GM19467 (cell line): ENCODE data around the gene EIF4G3.
"Not testable (repeated sequence)": the region's sequence is repeated elsewhere in the genome, so short reads cannot be mapped to it uniquely, and the experiment has no call there.

ENCODE experiments used
- ATAC-seq: cut with Tn5 transposase; IDR thresholded peaks from one replicate; pipeline ENCODE4 v1.9.1; 2021; ENCODE audit warnings: mild to moderate bottlenecking, moderate library complexity; ENCODE audit not compliant: unreplicated experiment

The EIF4G3 gene

DNA sequence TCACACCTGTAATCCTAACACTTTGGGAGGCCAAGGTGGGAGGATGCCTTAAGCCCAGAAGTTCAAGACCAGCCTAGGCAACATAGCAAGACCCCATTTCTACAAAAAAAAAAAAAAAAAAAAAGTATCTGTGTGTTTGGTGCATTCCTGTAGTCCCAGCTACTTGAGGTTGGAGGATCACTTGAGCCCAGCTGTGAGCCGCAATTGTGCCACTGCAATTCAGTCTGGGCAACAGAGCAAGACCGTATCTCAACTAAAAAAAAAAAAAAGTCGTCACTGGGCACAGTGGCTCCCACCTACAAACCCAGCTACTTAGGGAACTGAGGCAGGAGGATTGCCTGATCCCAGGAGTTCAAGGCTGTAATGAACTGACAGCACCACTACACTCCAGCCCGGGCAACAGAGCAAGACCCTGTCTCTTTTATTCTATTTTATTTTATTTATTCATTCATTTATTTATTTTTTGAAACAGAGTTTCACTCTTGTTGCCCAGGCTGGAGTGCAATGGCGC, 8.6 kb upstream of the EIF4G3 start:
- ATAC-seq = no peak

DNA sequence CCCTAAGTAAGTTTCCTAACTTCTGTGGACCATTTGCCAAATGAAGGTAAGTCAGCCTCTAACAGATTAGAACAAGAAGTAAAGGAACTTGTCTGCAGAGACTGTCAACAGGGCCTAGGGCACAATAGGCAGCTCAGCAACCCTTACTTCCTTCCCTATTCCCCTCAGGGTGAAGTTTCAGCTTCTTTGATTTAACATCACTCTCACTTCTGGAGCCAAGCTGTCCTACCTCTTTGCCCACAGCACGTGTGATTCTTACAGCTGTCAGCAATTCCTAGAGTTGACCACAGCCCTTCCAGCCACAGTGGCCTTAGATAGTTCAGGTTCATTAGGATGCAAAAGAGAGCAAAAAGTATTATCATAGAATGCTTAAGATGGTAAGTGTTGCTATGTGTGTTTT, 7.6 kb upstream of the EIF4G3 start:
- ATAC-seq = no peak

DNA sequence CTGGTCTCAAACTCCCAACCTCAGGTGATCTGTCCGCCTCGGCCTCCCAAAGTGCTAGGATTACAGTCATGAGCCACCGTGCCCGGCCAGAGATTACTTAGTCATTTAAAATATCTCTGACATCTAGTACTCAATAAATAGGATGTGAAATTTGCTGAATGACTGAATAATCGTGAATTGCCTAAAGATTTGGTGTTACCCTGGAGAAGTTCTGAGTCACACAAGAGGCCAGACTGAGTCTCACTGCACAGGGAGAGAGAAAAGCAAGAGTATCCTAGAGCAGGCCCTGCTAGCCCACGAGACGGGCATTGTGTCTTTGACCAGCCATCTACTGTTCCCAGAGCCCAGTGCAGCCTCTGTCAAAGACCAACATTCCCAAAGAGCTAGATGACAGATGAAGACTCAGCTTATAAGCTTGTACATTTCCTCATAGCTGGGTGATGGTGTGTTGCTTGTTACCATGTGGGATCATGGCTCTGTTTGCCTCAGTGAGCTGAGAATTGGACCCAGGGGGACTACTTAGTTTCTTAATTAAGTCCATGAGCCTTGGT, 5.6 kb upstream of the EIF4G3 start:
- no peak for ATAC-seq

DNA sequence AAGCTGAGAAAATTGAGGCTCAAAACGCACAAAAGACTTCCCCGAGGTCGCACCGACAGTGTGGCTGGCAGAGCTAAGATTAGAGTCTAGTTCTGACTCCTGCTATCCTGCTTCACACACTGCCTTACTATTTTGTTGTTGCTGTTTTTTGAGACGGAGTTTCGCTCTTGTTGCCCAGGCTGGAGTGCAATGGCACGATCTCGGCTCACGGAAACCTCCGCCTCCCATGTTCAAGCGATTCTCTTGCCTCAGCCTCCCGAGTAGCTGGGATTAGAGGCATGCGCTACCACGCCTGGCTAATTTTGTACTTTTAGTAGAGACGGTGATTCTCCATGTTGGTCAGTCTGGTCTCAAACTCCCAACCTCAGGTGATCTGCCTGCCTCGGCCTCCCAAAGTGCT, 1.6 kb upstream of the EIF4G3 start:
- not testable (repeated sequence) for ATAC-seq

DNA sequence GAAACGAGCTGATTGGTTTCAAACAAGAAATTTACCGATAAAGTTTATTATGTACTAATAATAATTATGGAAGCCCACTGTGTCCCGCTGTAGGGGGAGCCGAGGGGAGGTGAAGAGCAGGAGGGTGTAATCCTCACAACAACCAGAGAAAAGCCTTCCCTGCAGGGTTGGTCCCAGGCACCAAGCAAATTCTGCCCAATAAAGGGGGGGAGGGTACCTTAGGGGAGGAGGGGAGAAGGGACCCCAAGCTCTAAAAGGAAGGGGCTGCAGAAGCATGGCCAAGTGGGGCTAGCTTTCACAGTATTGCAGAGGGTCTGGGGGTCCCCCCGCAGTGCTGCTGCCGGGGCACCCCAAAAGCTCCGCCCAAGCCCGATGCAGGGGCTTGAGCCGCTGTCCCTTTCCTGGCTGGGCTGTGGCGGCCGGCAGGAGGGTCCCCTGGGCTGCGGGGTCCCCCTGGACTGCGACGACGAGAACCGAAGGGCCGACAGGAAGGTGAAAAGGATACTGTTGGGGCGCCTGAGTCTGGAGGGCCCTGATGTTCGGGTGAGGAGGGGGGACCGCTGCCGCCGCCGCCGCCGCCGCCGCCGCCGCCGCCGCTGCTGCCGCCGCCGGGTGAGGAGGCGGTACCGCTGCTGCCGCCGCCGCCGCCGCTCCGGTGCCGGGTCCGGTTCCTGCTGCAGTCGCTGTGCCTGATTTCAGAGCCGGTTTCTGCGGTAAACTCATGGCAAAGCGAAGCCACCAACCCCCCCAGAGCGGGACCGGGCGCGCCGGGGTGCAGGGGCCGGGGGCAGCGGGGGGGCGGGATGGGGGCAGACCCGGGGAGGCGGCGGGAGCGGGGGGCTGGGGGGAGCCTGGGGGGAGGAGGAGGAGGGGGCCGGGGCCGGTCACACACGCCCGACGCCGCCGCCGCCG, 771 bp downstream of the EIF4G3 start:
- ATAC-seq = peak; percentile 4

DNA sequence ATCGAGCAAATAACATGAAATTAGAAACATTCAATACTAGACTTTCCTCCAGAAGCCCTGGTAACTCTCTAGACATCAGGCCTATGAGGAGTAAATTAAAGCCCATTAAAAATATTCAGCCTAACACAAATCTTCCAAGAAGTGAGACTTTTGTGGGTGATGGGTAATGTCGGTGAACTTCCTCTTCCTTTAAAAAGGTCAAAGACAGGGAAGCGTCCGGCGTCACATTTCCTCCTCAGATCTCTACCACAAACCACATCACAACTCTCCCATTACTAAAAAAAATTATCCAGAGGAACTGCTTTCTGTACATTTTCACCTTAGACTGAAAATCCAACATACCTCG, 1.4 kb downstream of the EIF4G3 start:
- no peak for ATAC-seq

DNA sequence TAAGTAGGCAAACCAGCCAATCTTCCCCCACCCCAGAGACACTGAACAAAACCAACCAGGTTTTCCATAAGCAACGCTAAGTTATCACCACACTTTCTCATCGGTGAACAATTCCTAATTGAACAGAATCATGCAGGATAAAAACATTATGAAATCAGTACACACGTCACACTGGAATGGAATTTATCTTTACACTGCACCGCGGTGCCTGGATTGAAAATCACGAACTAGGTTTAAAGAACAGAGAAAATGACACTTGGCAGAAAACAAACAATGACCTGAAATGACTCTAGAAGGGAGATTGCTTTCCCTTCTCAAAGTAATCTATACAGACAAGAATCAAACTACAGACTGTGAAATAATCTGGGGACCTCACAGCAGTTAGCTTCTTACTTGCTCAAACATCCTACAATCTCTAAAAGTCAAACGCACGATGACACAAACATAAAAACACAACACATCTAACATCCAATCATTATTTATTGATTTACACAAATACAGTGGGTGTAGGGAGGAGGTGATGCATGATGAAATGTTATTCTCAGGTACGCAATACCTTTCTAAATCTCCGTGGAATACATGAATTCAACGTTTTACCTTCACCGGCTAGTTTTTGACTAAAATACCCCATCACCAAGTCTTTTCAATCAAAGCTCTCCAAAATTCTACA, 1.9 kb downstream of the EIF4G3 start:
- no peak for ATAC-seq

DNA sequence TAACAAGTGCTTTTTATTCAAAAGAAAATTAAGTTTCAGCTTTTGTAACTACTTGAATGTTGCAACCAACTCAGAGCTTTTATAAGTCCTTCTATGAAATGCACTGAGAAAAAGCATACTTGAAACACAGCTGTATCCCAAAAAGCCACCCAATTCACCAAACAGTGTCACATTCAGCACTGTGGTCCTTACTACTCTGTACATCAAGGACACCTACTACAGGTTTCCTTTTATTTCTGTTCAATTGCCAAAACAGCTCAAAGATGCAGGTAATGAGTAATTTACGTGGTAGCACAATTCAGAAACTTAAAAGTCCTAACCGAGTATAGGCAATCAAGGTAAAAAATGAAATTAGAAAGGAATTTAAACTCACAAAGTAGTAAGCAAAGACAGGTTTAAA, 2.5 kb downstream of the EIF4G3 start:
- ATAC-seq = no peak

DNA sequence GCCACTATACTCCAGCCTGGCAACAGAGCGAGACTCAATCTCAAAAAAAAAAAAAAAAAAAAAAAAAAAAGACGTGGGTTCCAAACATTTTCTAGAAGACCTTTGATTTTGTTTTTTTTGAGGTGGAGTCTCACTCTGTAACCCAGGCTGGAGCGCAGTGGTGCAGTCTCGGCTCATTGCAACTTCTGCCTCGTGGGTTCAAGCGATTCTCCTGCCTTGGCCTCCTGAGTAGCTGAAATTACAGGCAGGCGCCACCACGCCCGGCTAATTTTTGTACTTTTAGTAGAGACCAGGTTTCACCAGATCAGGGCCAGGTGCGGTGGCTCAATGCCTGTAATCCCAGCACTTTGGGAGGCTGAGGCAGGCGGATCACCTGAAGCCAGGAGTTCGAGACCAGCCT, 3.6 kb downstream of the EIF4G3 start:
- ATAC-seq = not testable (repeated sequence)

DNA sequence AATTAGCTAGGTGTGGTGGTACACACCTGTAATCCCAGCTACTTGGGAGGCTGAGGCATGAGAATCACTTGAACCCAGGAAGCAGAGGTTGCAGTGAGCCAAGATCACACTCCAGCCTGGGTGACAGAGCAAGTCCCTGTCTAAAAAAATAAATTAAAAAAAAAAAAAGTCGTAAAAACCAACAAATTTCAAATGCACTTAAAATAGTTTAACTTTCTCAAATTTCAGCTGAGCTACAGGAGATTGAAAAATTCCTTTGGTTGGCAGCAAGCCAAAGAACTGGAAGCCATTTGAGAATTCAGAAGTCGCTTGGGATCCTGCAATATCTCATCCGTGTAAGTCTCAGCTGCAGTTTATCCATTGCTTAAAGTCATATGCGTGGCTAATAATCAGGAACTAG, 5.9 kb downstream of the EIF4G3 start:
- not testable (repeated sequence) for ATAC-seq

DNA sequence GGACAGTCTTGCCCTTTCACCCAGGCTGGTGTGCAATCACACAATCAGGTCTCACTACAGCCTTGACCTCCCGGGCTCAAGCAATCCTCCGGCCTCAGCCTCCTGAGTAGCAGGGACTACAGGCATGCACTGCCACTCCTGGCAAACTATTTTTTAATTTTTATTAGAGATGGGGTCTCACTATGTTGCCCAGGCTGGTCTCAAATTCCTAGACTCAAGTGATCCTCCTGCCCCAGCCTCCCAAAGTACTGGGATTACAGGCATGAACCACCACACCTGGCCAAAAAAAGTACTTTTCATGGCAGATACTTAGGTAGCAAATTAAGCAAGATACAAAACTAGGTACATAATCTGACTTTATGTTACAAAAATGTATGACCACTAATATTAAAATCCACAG, 8.3 kb downstream of the EIF4G3 start:
- ATAC-seq = no peak

DNA sequence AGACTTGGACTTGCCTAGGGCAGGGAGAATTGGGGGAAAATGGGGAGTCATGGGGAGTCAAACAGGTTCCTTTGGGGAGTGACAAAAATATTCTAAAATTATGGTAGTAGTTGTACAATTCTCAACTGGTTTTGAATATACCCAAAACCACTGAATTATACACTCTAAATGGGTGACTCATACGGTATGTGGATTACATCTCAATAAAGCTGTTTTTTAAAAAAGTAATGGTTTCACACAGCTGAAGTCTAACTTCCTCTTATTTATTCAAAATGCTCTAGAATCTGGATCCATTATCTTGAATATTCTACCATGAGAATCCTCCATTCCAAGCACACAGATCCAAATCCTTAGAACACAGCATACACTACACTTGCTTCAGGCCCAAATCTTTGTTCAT, 11.1 kb downstream of the EIF4G3 start:
- ATAC-seq = no peak

DNA sequence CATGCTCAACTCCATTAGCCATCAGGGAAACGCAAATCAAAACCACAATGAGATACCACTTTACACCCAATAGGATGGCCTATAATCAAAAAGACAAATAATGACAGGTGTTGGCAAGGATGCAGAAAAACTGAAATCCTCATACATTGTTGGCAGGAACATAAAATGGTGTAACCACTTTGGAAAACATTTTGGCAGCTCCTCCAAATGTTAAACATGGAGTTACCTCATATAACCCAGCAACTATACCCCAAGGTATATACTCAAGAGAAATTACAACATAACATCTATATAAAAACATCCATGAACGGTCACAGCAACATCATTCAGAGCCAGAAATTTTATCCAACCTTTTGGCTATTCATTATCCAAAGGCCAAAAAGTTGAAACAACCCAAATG, 11.6 kb downstream of the EIF4G3 start:
- no peak for ATAC-seq

DNA sequence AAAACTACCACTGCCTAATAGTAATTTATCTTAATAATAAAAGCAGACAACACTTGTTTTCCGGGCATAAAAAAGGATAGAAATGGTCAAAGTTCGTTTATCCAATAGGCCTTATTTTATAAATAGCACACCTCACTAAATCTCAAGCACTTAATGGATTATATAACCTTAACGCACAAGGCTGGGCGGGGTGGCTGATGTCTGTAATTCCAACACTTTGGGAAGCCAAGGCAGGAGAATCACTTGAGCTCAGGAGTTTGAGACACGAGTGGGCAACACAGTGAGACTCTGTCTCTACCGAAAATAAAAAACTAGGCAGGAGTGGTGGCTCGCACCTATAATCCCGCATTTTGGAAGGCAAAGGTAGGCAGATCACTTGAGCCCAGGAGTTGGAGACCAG, 12.4 kb downstream of the EIF4G3 start:
- ATAC-seq = no peak

DNA sequence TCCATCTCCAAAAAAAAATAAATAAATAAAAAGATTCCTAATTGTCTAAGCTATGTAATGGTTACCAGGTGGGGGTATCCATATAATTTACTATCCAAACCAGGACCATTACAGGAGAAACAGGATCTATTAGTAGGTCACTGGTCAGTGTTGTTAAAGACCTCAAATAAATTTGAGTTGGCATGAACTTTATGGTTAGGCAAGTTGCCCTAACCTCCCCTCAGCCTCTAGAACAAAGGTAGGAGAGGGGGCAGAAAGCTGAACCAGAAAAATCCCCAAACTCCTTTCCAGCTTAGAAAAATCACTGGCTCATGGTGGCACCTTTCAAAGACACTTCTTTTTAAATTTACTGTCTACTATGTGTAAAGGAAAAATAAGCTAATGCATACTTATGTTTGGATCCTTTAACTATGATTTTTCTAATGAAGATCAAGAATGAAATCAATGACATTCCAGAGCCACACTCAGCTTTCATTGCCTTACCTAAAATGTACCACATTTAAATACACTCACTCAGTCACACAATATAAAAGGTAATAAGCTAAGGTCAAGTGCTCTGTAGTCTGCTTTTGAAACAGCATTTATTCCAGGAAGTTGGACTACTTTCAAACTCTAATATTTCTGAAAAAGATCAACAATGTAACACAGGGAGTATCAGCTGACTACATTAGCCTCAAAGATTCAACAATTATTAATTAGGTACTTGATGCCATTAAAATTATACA, 13.8 kb downstream of the EIF4G3 start:
- no peak for ATAC-seq

DNA sequence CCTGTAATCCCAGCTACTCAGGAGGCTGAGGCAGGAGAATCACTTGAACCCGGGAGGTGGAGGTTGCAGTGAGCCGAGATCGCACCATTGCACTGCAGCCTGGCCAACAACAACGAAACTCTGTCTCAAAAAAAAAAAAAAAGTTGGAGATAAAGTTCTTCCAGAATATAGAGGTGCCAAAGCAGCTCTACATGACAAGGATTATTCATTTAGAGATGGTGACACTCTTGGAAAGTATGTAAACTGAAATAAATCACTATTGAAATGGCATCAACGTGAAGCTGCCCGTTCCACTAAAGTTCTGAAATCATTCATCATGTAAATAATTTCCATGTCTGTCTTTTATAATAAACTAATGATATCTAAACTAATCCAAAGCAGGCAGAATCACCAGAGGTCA, 14.9 kb downstream of the EIF4G3 start:
- ATAC-seq = no peak

DNA sequence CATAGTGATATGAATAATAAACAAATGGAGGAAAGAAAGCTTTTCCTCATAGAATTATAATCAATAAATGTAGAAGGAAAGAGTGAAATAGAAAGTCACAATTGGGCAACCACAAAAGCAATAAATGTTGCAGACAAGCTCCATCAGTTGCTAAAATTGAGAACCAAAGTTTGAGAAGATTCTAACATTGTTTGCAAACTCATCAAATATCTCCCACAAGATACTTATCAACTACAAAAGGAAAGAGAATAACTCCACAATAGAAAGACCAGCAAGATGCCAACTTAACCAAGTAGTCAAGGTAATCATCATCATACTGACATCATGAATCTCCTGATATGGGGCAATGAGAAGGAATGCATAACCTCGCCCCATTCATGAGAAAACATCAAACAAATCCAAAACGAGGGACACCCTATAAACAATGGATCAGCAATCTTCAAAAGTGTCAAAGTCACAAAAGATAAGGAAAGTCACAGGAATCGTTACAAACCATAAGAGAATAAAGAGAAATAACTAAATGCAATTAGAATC, 16.4 kb downstream of the EIF4G3 start:
- no peak for ATAC-seq

DNA sequence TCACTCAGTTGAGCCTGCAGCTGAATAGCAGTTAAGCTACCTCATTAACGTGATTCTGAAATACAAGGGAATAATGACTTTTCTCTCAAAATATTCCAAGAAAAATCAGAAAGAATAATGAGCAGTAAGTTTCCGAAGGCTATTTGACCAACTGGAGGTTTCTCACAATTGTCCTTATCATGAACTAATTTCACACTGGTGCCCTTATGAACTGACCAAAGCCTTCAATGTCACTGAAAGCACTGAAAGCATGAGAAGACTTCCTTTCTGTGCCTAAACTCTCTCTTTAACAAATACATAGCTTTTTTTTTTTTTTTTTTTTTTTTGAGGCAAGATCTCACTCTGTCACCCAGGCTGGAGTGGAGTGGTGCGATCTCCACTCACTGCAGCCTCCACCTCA, 18.8 kb downstream of the EIF4G3 start:
- no peak for ATAC-seq

DNA sequence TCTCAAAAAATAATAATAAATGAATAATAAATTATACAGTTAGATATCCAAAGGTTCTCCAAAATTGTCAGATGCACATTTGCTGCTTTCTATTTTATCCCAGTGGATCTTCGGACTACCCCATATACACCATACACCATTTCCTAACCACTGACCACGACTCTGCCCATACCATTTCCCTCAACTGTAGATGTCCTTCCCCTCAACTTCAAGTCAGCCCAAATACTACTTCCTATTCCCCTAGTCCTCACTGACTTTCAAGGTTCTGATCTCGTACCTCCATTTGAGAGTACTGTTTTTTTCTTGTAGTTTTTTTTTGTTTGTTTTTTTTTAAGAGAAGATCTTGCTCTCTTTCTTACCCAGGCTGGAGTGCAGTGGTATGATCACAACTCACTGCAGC, 19.6 kb downstream of the EIF4G3 start:
- no peak for ATAC-seq

DNA sequence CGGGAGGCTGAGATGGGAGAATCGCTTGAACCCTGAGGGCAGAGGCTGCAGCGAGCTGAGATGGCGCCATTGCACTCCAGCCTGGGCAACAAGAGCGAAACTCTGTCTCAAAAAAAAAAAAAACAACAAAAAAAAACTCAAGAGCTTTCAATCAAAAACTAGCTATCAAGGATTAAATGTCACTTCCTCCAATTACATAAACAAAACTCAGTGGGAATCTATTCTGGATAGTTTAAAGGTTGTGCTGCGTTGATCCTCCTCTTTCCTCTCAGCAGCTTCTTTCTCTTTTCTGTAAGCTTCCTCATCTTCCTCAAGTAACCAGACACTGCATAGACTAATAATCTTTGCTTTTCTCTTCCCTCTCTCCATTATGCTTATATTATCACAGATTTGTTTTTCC, 20.7 kb downstream of the EIF4G3 start:
- no peak for ATAC-seq

DNA sequence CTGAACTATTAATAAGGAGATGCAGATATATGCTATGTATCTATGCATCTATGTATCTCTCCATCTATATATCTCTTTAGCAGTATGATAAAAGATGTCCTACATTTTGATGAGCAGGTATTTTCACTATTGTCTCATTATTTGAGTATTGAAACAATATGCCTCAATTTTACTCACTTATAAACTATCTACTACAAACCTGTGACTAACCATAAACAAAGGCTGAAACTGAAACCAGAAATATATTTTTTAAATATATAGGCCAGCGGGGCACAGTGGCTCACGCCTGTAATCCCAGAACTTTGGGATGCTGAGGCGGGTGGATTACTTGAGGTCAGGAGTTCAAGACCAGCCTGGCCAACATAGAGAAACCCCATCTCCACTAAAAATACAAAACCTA, 22.0 kb downstream of the EIF4G3 start:
- no peak for ATAC-seq
